RPMI7951 (cell line): Measurements from ENCODE around the gene FOXL2NB. TPM values are rescaled to one million over a fixed set of nuclear protein-coding genes. Genes with fewer than 3 reads are reported as not detected.
"Not testable (repeated sequence)": the region's sequence is repeated elsewhere in the genome, so short reads cannot be mapped to it uniquely, and the experiment has no call there.

Source experiments
- DNase-seq: peaks from one replicate; pipeline ENCODE4 v3.0.0-alpha.2; 2012; ENCODE audit warnings: low read depth
- total RNA-seq: library from RNA; depleted of rRNA; stranded (reverse); fragments of >200 nt; shearing (Covaris generic); gene quantifications from 2 replicates; pipeline ENCODE4 v1.2.3, GENCODE V29; 2014; rRNA removed

FOXL2NB gene
- under 0.01 TPM in 1 of 2 replicates, not detected in the other for total RNA-seq

- peak; percentile 26 for DNase-seq
These were observed at the start of gene FOXL2NB, which contains the start of gene FOXL2 for GRCh38 chr3:138946663-138947494. TSS of gene FOXL2NB (plus strand) at chr3:138947217. CDS start at chr3:138947365, 148 bp downstream. TSS of gene FOXL2 (minus strand) at chr3:138947137. CDS start at chr3:138946722, 415 bp downstream.

DNA sequence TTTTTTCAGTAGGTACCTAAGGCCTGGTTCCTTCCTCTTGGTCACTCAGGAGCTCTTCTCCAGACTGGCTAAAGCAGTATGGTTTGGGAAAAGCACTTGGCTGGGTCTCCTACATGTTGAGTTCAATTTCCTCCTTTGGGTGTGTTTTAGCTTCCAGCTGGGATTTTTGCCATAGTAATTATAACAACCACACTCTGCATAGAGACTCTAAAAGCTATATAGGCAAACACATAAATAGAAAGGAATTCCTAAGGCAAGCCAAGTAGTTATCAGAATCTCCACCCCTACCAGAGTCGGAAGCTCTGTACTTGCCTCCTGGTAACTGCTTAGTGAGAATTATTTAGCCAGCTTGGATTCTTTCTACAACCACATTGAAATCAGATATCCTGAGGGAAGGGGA, 48.7 kb upstream of the FOXL2NB start:
- DNase-seq: peak; percentile 54

DNA sequence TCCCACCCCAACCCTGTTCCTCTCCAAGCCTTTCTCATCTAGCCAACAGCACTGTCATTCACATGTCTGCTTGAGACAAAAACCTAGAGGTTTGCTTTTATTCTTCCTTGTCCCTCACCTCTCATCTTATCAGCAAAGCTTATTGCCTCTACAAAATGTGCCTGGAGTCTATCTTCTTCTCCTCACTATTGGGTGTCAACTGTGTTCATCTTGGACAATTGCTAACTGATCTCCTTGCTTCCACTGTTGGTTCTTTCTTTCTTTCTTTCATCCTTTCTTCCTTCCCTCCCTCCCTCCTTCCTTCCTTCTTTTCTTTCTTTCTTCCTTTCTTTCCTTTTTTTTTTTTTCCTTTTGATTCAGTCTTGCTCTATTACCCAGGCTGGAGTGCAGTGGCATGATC, 48.3 kb upstream of the FOXL2NB start:
- no peak for DNase-seq

GRCh38 chr3:138899351-138899991, 47.5 kb upstream of the FOXL2NB start:
- DNase-seq: no peak

DNA sequence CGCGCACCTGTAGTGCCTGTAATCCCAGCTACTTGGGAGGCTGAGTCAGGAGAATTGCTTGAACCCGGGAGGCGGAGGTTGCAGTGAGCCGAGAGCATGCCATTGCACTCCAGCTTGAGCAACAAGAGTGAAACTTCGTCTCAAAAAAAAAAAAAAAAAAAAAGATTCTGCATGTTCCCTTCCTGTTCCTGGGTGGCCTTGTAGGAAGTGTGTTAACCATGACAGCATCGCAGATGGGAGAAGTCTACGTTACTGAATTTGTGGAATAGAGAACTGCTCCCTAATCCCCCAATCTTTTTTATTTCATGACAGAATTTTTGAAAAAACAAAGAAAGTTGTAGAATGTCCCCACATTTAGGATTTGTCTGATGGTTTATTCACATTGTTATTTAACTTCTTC, 45.5 kb upstream of the FOXL2NB start:
- DNase-seq: no peak

DNA sequence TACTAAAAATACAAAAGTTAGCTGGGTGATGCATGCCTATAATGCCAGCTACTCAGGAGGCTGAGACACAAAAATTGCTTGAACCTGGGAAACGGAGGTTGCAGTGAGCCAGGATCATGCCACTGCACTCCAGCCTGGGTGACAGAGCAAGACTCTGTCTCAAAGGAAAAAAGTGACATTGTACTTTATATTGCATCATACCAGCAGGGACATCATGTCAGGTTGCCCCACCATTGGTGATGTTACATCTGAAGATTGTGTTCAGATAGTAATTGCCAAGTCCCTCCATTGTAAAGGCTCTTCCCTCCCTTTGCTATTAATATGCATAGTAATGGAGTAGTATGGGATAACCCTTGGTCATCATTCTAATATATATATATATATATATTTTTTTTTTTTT, 44.8 kb upstream of the FOXL2NB start:
- DNase-seq: no peak

- DNase-seq: no peak
These were observed 39.5 kb upstream of the FOXL2NB start for GRCh38 chr3:138907539-138907938.

DNA sequence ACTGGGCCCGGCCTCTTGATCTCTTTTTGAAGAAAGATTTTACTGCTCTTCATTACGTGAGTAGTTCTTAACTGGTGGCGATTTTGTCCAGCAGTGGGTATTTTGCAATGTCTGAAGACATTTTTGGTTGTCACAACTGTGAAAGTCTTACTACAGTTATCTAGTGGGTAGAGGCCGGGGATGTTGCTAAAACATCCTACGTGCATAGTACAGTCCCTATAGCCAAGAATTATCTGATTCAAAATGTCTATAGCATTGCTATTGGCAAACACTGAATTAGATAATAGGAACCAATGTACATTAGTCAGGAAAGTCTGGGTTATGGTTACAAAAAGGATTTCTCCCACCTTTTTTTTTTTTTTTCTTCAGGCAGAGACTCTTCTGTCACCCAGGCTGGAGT, 38.2 kb upstream of the FOXL2NB start:
- DNase-seq: no peak

GRCh38 chr3:138909904-138910303, 37.1 kb upstream of the FOXL2NB start:
- no peak for DNase-seq

DNA sequence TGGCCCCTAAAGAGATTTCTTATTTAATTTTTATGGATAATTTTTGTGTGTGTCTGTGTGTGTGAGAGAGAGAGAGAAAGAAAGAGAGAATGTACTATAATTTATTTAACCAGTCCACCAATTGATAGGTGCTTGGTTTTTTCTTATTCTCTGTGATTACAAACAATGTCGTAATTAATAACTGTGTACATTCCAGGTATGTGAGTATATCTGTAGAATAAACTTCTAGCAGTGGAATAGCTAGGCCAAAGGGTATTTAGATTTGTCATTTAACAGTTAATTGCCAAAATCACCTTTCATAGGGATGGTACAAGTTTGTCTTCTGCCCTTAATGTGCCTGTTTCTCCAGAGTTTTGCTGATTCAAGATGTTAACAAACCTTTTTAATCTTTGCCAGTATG, 35.4 kb upstream of the FOXL2NB start:
- no peak for DNase-seq

- DNase-seq: no peak
These were observed 34.8 kb upstream of the FOXL2NB start for GRCh38 chr3:138912237-138912636.

- DNase-seq: no peak
These were observed 33.3 kb upstream of the FOXL2NB start for GRCh38 chr3:138913766-138914165.

GRCh38 chr3:138914870-138915502, 32.0 kb upstream of the FOXL2NB start:
- peak; percentile 77 for DNase-seq

GRCh38 chr3:138915503-138916498, 31.2 kb upstream of the FOXL2NB start:
- DNase-seq: peak; percentile 92

DNA sequence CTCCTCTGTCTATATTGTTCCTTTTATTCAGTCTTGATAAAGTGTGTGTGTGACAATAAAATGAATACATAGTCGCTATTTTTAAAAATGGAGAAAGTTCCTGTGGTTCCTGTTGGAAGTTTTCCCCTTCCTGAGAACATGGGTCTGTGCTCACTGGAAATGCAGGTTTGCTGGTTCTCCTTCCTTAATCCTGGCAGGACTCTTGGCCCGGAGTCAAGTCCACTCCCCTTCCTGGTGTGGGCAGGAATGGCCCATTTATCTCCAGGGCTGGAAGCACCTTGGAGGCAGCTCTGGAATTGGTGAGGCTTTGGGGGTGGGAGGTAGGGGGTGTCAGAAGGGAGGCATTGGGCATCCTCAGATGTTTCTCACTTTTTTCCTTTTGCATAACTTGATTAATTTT, 30.2 kb upstream of the FOXL2NB start:
- DNase-seq: peak; percentile 24

DNA sequence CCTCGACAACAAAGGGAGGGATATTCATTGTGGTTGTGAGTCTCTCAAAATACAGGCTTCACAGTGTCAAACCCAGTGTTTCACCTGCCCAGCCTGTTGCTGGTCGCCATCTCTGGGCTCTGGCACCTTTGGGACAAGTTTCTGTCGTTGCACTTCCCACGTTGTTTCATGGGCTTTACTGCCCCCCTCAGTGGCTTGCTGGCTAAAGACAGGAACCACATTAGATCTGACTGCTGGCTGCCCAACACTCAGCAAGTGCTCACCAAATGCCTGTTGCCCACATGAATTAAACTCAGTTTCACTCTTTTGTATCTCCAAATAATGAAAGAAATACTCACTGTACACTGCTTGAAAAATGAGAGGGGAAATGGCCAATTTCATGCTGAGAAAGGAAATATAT, 27.7 kb upstream of the FOXL2NB start:
- peak; percentile 7 for DNase-seq

DNA sequence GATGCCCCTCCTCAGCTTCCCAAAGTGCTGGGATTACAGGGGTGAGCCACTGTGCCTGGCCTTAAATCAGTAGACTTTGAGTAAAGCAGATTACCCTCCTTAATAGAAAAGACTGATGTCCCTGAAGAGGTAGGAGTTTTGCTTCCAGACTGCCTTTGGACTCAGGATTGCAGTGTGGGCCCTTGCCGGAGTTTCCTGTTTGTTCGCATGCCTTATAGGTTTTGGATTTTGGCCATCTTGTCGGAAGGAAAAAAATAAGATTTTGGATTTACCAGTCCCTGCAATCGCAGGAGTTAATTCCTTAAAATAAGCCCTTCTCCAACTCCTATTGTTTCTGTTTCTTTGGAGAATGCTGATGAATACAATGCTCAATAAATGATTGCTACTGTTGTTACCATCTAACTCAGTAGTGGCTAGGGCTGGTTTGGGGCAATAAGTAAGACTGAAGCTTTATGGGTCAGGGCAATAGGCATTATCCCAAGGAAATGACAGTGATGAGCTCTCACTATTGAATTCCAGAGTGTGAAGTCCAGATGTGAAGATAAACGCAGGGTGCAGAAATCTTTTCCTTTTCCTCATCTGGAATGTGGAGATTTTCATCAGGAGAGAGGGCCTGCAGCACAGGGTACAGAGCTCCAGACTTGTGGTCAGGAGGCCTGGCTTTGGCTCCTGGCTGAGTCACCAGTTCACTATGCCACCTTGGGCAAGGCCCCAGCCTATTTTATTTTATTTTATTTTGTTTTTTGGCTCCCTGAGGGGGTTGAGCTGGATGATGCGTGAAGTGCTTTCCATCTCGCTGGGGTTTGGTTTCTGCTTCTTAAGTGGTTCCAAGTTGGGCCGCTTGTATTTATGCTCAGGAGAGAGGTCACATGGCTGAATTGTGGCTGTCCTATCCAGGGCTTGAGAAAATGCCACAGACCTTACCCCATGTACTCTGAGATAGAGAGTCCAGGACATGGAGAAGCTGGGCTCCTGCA, 25.4 kb upstream of the FOXL2NB start:
- DNase-seq: peak; percentile 96

DNA sequence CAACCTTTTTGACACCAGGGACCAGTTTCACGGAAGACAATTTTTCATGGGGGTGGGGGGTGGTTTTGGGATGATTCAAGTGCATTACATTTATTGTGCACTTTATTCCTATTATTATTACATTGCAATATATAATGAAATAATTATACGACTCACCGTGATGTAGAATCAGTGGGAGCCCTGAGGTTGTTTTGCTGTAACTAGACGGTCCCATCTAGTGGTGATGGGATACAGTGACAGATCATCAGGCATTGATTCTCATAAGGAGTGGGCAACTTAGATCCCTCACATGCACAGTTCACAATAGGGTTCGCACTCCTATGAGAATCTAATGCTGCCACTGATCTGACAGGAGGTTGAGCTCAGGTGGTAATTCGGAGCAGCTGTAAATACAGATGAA, 24.6 kb upstream of the FOXL2NB start:
- not testable (repeated sequence) for DNase-seq

DNA sequence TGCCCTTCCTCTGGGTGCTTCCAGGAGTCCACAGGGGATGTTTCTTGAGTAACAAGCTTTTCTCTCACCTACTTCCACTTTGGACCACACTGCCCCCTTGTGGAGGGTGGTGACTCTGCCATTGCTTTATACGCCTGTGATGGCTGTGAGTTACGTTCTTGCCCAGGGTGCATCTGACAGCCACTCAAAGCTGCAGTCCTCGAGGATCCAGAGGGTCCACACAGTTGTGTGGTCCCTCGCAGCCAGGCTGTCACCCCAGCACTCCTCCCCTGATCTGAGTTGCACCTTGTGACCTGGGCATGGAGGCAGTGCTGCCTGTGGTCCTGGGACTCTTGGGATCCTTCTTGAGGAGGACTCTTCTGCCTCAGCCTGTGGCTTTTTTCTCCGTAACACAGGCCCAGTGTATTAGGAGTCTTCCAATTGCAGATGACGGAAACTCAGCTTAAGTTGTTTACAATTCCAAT, 23.5 kb upstream of the FOXL2NB start:
- DNase-seq: peak; percentile 79
